ENCODE measurements around the gene MS4A7. TPM values are rescaled to one million over a fixed set of nuclear protein-coding genes. Genes with fewer than 3 reads are reported as not detected.

Gene MS4A7
- polyA plus RNA-seq, 2 of the 4 experiments (the other 2 are of a cell fraction) = not detected

- H3K9me3 ChIP-seq = no peaks in the 10 kb centered on the region
- ATAC-seq (no peak), DNase-seq (ENCODE audit: low read depth in 1 of 2, low spot score in 1 of 2) (no peak), FAIRE-seq (no peak)
- CTCF ChIA-PET = no interaction called here
- H3K4me1 ChIP-seq = no peaks in the 10 kb centered on the region
- POLR2A ChIA-PET = no interaction called here
- 19% methylated on average over 4 of the region's 4 CpGs for WGBS (ENCODE audit: missing lambda C conversion rate)
- TF ChIP-seq JUN (IDR thresholded peaks at IDR 0.05) (no peak), FOSL2 (IDR thresholded peaks at IDR 0.05) (no peak), FOSL2 (CRISPR knock-in tag; IDR thresholded peaks at IDR 0.05) (no peak), HDAC2 (IDR thresholded peaks at IDR 0.05) (no peak), JUNB (IDR thresholded peaks at IDR 0.05) (no peak), ZNF302 (CRISPR knock-in tag; IDR thresholded peaks at IDR 0.05) (no peak), HOXA7 (CRISPR knock-in tag; IDR thresholded peaks at IDR 0.05) (no peak)
- TF ChIP-seq, protein P1, sequence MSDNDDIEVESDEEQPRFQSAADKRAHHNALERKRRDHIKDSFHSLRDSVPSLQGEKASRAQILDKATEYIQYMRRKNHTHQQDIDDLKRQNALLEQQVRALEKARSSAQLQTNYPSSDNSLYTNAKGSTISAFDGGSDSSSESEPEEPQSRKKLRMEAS (IDR thresholded peaks at IDR 0.05) = no peak
- H3K4me3 ChIP-seq = no peak overlapping the region
- H3K4me2 ChIP-seq = no peak overlapping the region
- H3K27ac ChIP-seq = no peak overlapping the region
Measured at GRCh38 chr11:60433401-60433800, 55.1 kb downstream of the MS4A7 start.

Other genes starting within 250 kb of the MS4A7 start
- gene MS4A6A, start 195.4 kb upstream of the MS4A7 start, polyA plus RNA-seq (2011; rRNA removed) = not detected in 2 replicates
- not detected in 3 replicates for gene MS4A6A, start 195.4 kb upstream of the MS4A7 start, polyA plus RNA-seq (2017; fragmentation: RNase III; extraction: RNeasy Plus Mini Kit Qiagen cat#74134 plus additional on column Dnase treatment)
- not detected in 2 replicates for gene MS4A4E, start 135.4 kb upstream of the MS4A7 start, polyA plus RNA-seq (2011; rRNA removed)
- not detected in 3 replicates for gene MS4A4E, start 135.4 kb upstream of the MS4A7 start, polyA plus RNA-seq (2017; fragmentation: RNase III; extraction: RNeasy Plus Mini Kit Qiagen cat#74134 plus additional on column Dnase treatment)
- not detected in 2 replicates for gene MS4A4A, start 97.9 kb upstream of the MS4A7 start, polyA plus RNA-seq (2011; rRNA removed)
- not detected in 3 replicates for gene MS4A4A, start 97.9 kb upstream of the MS4A7 start, polyA plus RNA-seq (2017; fragmentation: RNase III; extraction: RNeasy Plus Mini Kit Qiagen cat#74134 plus additional on column Dnase treatment)
- not detected in 2 replicates for gene MS4A6E, start 51.3 kb upstream of the MS4A7 start, polyA plus RNA-seq (2011; rRNA removed)
- not detected in 3 replicates for gene MS4A6E, start 51.3 kb upstream of the MS4A7 start, polyA plus RNA-seq (2017; fragmentation: RNase III; extraction: RNeasy Plus Mini Kit Qiagen cat#74134 plus additional on column Dnase treatment)
- gene MS4A14, start 17.9 kb downstream of the MS4A7 start, polyA plus RNA-seq (2011; rRNA removed) = not detected in 2 replicates
- not detected in 3 replicates for gene MS4A14, start 17.9 kb downstream of the MS4A7 start, polyA plus RNA-seq (2017; fragmentation: RNase III; extraction: RNeasy Plus Mini Kit Qiagen cat#74134 plus additional on column Dnase treatment)
- gene MS4A5, start 51.0 kb downstream of the MS4A7 start, polyA plus RNA-seq (2011; rRNA removed) = not detected in 2 replicates
- gene MS4A5, start 51.0 kb downstream of the MS4A7 start, polyA plus RNA-seq (2017; fragmentation: RNase III; extraction: RNeasy Plus Mini Kit Qiagen cat#74134 plus additional on column Dnase treatment) = not detected in 3 replicates
- gene MS4A1, start 77.3 kb downstream of the MS4A7 start, polyA plus RNA-seq (2011; rRNA removed) = not detected in 2 replicates
- not detected in 3 replicates for gene MS4A1, start 77.3 kb downstream of the MS4A7 start, polyA plus RNA-seq (2017; fragmentation: RNase III; extraction: RNeasy Plus Mini Kit Qiagen cat#74134 plus additional on column Dnase treatment)
- gene MS4A12, start 114.2 kb downstream of the MS4A7 start, polyA plus RNA-seq (2011; rRNA removed) = not detected in 2 replicates
- gene MS4A12, start 114.2 kb downstream of the MS4A7 start, polyA plus RNA-seq (2017; fragmentation: RNase III; extraction: RNeasy Plus Mini Kit Qiagen cat#74134 plus additional on column Dnase treatment) = not detected in 3 replicates
- not detected in 2 replicates for gene MS4A13, start 136.9 kb downstream of the MS4A7 start, polyA plus RNA-seq (2011; rRNA removed)
- gene MS4A13, start 136.9 kb downstream of the MS4A7 start, polyA plus RNA-seq (2017; fragmentation: RNase III; extraction: RNeasy Plus Mini Kit Qiagen cat#74134 plus additional on column Dnase treatment) = not detected in 3 replicates